HG02973 (cell line): ENCODE results near the gene MYOD1.
A peak's percentile ranks its signal among the peaks of the same experiment; 100 is the strongest.

ENCODE experiments used
- ATAC-seq: cut with Tn5 transposase; IDR thresholded peaks from one replicate; pipeline ENCODE4 v1.9.1; 2021; ENCODE audit warnings: moderate library complexity; ENCODE audit not compliant: unreplicated experiment

MYOD1 gene

GRCh38 chr11:17734418-17734911 is 15.1 kb downstream of the MYOD1 start, which contains the start of gene KCNC1:
Gene KCNC1 (plus strand): TSS chr11:17734781. CDS start chr11:17736003, 1,222 bp downstream.
- no peak for ATAC-seq

GRCh38 chr11:17734986-17735817 is 15.8 kb downstream of the MYOD1 start:
- peak; percentile 46 for ATAC-seq

GRCh38 chr11:17735818-17736578 is 16.6 kb downstream of the MYOD1 start:
- ATAC-seq = no peak

GRCh38 chr11:17736579-17736893 is 17.2 kb downstream of the MYOD1 start:
- ATAC-seq = no peak

- ATAC-seq = no peak
Observed at GRCh38 chr11:17736930-17737817, 17.8 kb downstream of the MYOD1 start.

GRCh38 chr11:17738151-17738973 is 19.0 kb downstream of the MYOD1 start:
- no peak for ATAC-seq

- ATAC-seq = no peak
Observed at GRCh38 chr11:17739945-17740338, 20.6 kb downstream of the MYOD1 start.

- ATAC-seq = no peak
Observed at GRCh38 chr11:17740649-17741235, 21.4 kb downstream of the MYOD1 start.

GRCh38 chr11:17741487-17741886 is 22.1 kb downstream of the MYOD1 start:
- ATAC-seq = no peak

- no peak for ATAC-seq
Observed at GRCh38 chr11:17742019-17742418, 22.6 kb downstream of the MYOD1 start.

GRCh38 chr11:17743026-17743807 is 23.8 kb downstream of the MYOD1 start:
- no peak for ATAC-seq

GRCh38 chr11:17743808-17744119 is 24.4 kb downstream of the MYOD1 start:
- no peak for ATAC-seq

- ATAC-seq = no peak
Observed at GRCh38 chr11:17744151-17744940, 25.0 kb downstream of the MYOD1 start.

GRCh38 chr11:17745023-17745772 is 25.8 kb downstream of the MYOD1 start:
- ATAC-seq = no peak

- ATAC-seq = no peak
Observed at GRCh38 chr11:17746096-17746495, 26.7 kb downstream of the MYOD1 start.

- no peak for ATAC-seq
Observed at GRCh38 chr11:17747131-17747955, 28.0 kb downstream of the MYOD1 start.

GRCh38 chr11:17748044-17748443 is 28.7 kb downstream of the MYOD1 start:
- ATAC-seq = no peak
